A673 (cell line): ENCODE data around the gene RSU1.

Experiments
- EZH2 ChIP-seq: fragments of 200-600 bp; sonication (generic); IDR thresholded peaks from 2 replicates; pipeline ENCODE4 v1.6.1; 2017; ENCODE audit warnings: borderline replicate concordance, low read depth, mild to moderate bottlenecking, mixed read lengths, antibody characterized with exemption, low read length; ENCODE audit not compliant: poor library complexity, severe bottlenecking
- TF ChIP-seq, protein P1 (sequence below): fragments of 300-800, 200-600 bp; sonication (generic); conservative IDR thresholded peaks from 2 replicates; pipeline ENCODE4 v1.5.1; 2017; ENCODE audit warnings: low read depth, mild to moderate bottlenecking, antibody characterized with exemption, low read length, moderate library complexity, mixed read lengths

- TF ChIP-seq, protein P1, sequence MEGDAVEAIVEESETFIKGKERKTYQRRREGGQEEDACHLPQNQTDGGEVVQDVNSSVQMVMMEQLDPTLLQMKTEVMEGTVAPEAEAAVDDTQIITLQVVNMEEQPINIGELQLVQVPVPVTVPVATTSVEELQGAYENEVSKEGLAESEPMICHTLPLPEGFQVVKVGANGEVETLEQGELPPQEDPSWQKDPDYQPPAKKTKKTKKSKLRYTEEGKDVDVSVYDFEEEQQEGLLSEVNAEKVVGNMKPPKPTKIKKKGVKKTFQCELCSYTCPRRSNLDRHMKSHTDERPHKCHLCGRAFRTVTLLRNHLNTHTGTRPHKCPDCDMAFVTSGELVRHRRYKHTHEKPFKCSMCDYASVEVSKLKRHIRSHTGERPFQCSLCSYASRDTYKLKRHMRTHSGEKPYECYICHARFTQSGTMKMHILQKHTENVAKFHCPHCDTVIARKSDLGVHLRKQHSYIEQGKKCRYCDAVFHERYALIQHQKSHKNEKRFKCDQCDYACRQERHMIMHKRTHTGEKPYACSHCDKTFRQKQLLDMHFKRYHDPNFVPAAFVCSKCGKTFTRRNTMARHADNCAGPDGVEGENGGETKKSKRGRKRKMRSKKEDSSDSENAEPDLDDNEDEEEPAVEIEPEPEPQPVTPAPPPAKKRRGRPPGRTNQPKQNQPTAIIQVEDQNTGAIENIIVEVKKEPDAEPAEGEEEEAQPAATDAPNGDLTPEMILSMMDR = no peak
- no peak for TF ChIP-seq EZH2
Measured at GRCh38 chr10:16674147-16674703, 143.0 kb downstream of the RSU1 start.
